ENCODE measurements around the gene TRIO.

DNA sequence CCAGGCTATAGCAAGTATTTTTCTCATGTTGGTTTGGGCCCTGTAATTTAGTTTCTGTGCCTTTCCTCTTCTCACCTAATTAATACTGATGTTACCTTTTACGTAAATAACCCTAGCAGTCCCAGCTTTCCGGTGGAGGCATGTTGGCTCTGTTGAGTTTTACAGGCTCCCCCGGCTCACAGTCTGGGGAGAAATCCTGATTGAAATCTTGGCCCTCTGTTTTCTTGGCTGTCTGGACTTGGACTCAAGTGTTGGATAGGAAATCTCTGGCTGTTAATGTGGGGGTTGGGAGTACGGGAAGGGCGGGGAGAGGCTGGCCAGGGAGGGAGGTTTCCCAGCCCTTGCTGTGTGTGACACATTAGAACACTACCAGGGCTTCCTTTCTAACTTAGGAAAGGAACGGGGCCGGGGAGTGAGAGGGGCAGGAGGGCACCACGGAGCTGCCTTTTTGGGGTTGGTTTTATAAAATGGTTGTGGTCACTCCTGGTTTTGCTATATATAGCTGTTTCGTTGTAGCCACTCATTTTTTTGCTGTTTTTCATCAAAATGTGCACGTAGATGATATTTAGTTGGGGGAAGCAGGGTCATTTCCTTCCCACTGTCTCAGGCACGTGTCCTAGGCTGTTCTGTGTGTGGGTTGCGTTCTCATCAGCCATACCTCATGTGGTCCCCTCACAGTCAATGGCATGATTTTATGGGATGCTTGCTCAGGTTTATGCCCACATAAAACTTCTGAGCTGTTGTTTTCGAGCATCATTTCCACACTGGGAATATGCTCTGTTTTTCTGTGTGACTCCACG is 11.0 kb downstream of the TRIO start:
- TF ChIP-seq, protein P1, sequence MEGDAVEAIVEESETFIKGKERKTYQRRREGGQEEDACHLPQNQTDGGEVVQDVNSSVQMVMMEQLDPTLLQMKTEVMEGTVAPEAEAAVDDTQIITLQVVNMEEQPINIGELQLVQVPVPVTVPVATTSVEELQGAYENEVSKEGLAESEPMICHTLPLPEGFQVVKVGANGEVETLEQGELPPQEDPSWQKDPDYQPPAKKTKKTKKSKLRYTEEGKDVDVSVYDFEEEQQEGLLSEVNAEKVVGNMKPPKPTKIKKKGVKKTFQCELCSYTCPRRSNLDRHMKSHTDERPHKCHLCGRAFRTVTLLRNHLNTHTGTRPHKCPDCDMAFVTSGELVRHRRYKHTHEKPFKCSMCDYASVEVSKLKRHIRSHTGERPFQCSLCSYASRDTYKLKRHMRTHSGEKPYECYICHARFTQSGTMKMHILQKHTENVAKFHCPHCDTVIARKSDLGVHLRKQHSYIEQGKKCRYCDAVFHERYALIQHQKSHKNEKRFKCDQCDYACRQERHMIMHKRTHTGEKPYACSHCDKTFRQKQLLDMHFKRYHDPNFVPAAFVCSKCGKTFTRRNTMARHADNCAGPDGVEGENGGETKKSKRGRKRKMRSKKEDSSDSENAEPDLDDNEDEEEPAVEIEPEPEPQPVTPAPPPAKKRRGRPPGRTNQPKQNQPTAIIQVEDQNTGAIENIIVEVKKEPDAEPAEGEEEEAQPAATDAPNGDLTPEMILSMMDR (IDR thresholded peaks at IDR 0.05; ENCODE audit: extremely low read depth in 1 of 2, insufficient read depth in 1 of 2, low read depth in 1 of 2, low read length in 2 of 2), result no peak
- TF ChIP-seq EZH2 (IDR thresholded peaks at IDR 0.05; ENCODE audit: borderline replicate concordance, low read depth, low read length, severe bottlenecking) (no peak), POLR2AphosphoS5 (IDR thresholded peaks at IDR 0.05; ENCODE audit: insufficient read depth, low read depth, low read length) (peak; percentile 59), POLR2A (IDR thresholded peaks at IDR 0.05; ENCODE audit: low read depth, low read length) (no peak), GATA2 (IDR thresholded peaks at IDR 0.05; ENCODE audit: insufficient read depth, insufficient read length, low read depth, low read length) (peak; percentile 68)
- TF ChIP-seq, protein P2, sequence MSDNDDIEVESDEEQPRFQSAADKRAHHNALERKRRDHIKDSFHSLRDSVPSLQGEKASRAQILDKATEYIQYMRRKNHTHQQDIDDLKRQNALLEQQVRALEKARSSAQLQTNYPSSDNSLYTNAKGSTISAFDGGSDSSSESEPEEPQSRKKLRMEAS (IDR thresholded peaks at IDR 0.05; ENCODE audit: insufficient read depth, insufficient read length), result peak; percentile 87
